K562 (cell line): ENCODE data around the gene CCSER1. TPM values are rescaled to one million over a fixed set of nuclear protein-coding genes. Genes with fewer than 3 reads are reported as not detected.

Experiments used
- ATAC-seq: fragments of 200-7000 bp; cut with Tn5 transposase; 3 replicates; pipeline ENCODE4 v1.9.1; 2020; ENCODE audit warnings: moderate library complexity
- BruUV-seq: library from RNA; stranded (reverse); fragments of 400-500 nt; replicated peaks from 2 replicates; lab custom pipeline; 2021; lab: Mats Ljungman, UMichigan
- CTCF ChIA-PET: fragments of 300-600 bp; formaldehyde crosslinking; extraction: SDS; loops from one replicate; lab custom pipeline; 2021; ENCODE audit warnings: low intra/inter-chr PET ratio; lab: Yijun Ruan, JAX
- POLR2A ChIA-PET: fragments of 300-600, 350-650 bp; sonication (Branson Sonifier 250); formaldehyde crosslinking; extraction: SDS; loops from one replicate; lab custom pipeline; 2021; ENCODE audit warnings: antibody characterized with exemption, inconsistent platforms; lab: Yijun Ruan, JAX
- DNase-seq, 4 experiments: peaks; one replicate each; pipeline versions ENCODE4 v3.0.0 to v3.0.0-alpha.2; 2011 to 2018; ENCODE audit warnings: low spot score in 3 of 4, mixed read lengths in 3 of 4; ENCODE audit errors: extremely low read depth in 1 of 4
- FAIRE-seq: peaks from 2 replicates; lab custom pipeline; 2011; peaks lifted over from hg19 to GRCh38; lab: Jason Lieb, UNC
- H2AFZ ChIP-seq: 2 replicates; pipeline ENCODE4 v1.6.0; 2011; ENCODE audit warnings: low read depth, low read length, control low read depth, inconsistent platforms
- H3K27ac ChIP-seq: fragments of 200-600 bp; 3 replicates; pipeline ENCODE4 v1.8.0; 2011; ENCODE audit warnings: low read depth, mild to moderate bottlenecking, control low read depth, inconsistent platforms, low read length, moderate library complexity, mixed read lengths; ENCODE audit errors: extremely low read depth
- H3K27me3 ChIP-seq, 2 experiments: fragments of 300-600 bp in 1 of 2; 2 replicates in 1 of 2; 3 replicates in 1 of 2; pipeline versions ENCODE4 v1.6.0 to v1.8.0; 2011; ENCODE audit warnings: inconsistent platforms in 2 of 2, low read length in 2 of 2, mild to moderate bottlenecking in 1 of 2, mixed read lengths in 1 of 2, moderate library complexity in 1 of 2; ENCODE audit not compliant: control insufficient read depth in 2 of 2, insufficient read depth in 2 of 2
- H3K36me3 ChIP-seq: fragments of 300-600 bp; 3 replicates; pipeline ENCODE4 v1.8.0; 2011; ENCODE audit warnings: mild to moderate bottlenecking, low read length, inconsistent platforms; ENCODE audit not compliant: control insufficient read depth, insufficient read depth
- H3K4me1 ChIP-seq, 2 experiments: fragments of 200-600 bp in 1 of 2; replicated peaks in 1 of 2; 2 replicates in 1 of 2; 3 replicates in 1 of 2; pipeline versions ENCODE4 v1.5.1 to v1.8.0; 2011; ENCODE audit warnings: inconsistent platforms in 2 of 2, low read length in 2 of 2, mild to moderate bottlenecking in 1 of 2, mixed read lengths in 1 of 2, moderate library complexity in 1 of 2; ENCODE audit not compliant: control insufficient read depth in 2 of 2, insufficient read depth in 2 of 2
- H3K4me2 ChIP-seq: 2 replicates; pipeline ENCODE4 v1.6.1; 2011; ENCODE audit warnings: low read length, control low read depth, inconsistent platforms, mixed read lengths; ENCODE audit not compliant: insufficient read depth
- H3K4me3 ChIP-seq: fragments of 200-600 bp; sonication (generic), shearing (Covaris generic); 2 replicates; pipeline ENCODE4 v1.5.1; 2016; ENCODE audit warnings: control low read depth, inconsistent platforms
- H3K79me2 ChIP-seq: fragments of 200-600 bp; 3 replicates; pipeline ENCODE4 v1.8.0; 2011; ENCODE audit warnings: low read length, inconsistent platforms; ENCODE audit not compliant: control insufficient read depth, insufficient read depth
- H3K9ac ChIP-seq, 2 experiments: 2 replicates each; pipeline versions ENCODE4 v1.6.0 to v1.6.1; 2011; ENCODE audit warnings: low read depth in 2 of 2, low read length in 2 of 2, control low read depth in 1 of 2, inconsistent platforms in 1 of 2, mild to moderate bottlenecking in 1 of 2, mixed read lengths in 1 of 2; ENCODE audit not compliant: insufficient read depth in 1 of 2
- H3K9me1 ChIP-seq: one replicate; pipeline ENCODE4 v1.6.0; 2011; ENCODE audit warnings: inconsistent platforms, mild to moderate bottlenecking, low read length, moderate library complexity; ENCODE audit not compliant: control insufficient read depth, insufficient read depth
- H3K9me3 ChIP-seq: replicated peaks from 2 replicates; pipeline ENCODE4 v1.5.1; 2011; ENCODE audit warnings: low read depth, low read length, inconsistent platforms; ENCODE audit not compliant: control insufficient read depth, insufficient read depth
- H4K20me1 ChIP-seq: replicated peaks from 2 replicates; pipeline ENCODE4 v1.6.1; 2011; ENCODE audit warnings: low read length, inconsistent platforms, mixed read lengths; ENCODE audit not compliant: control insufficient read depth, insufficient read depth
- ARID4B ChIP-seq: sonication (generic); formaldehyde crosslinking; IDR thresholded peaks from 2 replicates; pipeline ENCODE4 v1.8.0; 2022; ENCODE audit warnings: mild to moderate bottlenecking, missing genetic modification reagents
- DDX20 ChIP-seq: fragments of 450-650 bp; IDR thresholded peaks from 2 replicates; pipeline ENCODE4 v1.6.1; 2016; ENCODE audit warnings: missing genetic modification characterization, low read depth, mild to moderate bottlenecking, missing compliant biosample characterization, moderate library complexity
- HMGN3 ChIP-seq: IDR thresholded peaks from 2 replicates; pipeline ENCODE4 v1.6.1; 2011; ENCODE audit warnings: borderline replicate concordance, low read depth, mild to moderate bottlenecking, mixed read lengths, low read length; ENCODE audit not compliant: insufficient read length; ENCODE audit errors: extremely low read depth
- SMAD2 ChIP-seq: fragments of 150-350 bp; IDR thresholded peaks from 2 replicates; pipeline ENCODE4 v1.6.1; 2014; ENCODE audit warnings: low read depth, mild to moderate bottlenecking, low read length
- ZNF778 ChIP-seq: fragments of 450-650 bp; formaldehyde crosslinking; IDR thresholded peaks from 2 replicates; pipeline ENCODE4 v1.4.0; 2020; ENCODE audit warnings: mild to moderate bottlenecking, moderate library complexity
- WGBS: fragments of 100-300 bp; shearing (Covaris generic); methylation state at CpG from one replicate; pipeline ENCODE4 v1.1.6; 2016; ENCODE audit warnings: low coverage, mixed read lengths; ENCODE audit not compliant: insufficient coverage; ENCODE audit errors: missing lambda C conversion rate; 5-methylcytosine and 5-hydroxymethylcytosine counted together
- in situ Hi-C: fragments of 300-500 bp; cut with MboI; formaldehyde crosslinking; loops from 4 replicates; pipeline ENCODE4 v1.15.0; 2018; ENCODE audit warnings: inconsistent platforms, mixed read lengths
- intact Hi-C: fragments of 100-400 bp; cut with micrococcal nuclease; formaldehyde crosslinking; loops from 2 replicates; pipeline ENCODE4 v1.14.2; 2022
- polyA plus RNA-seq, 8 experiments: library from polyadenylated mRNA; depleted of rRNA in 4 of 8; stranded (reverse) in 5 of 8; unstranded in 3 of 8; fragments of >200 nt; fragmentation: Nextera tagmentation in 2 of 8; fragmentation: Illumina TruSeq in 1 of 8; extraction: Ambion mirVana in 2 of 8; extraction: Trizol in 1 of 8; gene quantifications; 2 replicates each; pipeline versions ENCODE4 v1.2.1 to v1.2.3, GENCODE V29; 2011 to 2014; ENCODE audit warnings: inconsistent platforms in 1 of 8, missing spikeins in 1 of 8
- total RNA-seq, 7 experiments: library from RNA; depleted of rRNA in 6 of 7; stranded (reverse); fragments of >200 nt in 6 of 7; fragmentation: Illumina TruSeq in 2 of 7; extraction: Trizol in 2 of 7; gene quantifications; 2 replicates each; pipeline versions ENCODE4 v1.2.1 to v1.2.3, GENCODE V29; 2011 to 2021; ENCODE audit warnings: low replicate concordance in 1 of 7

CCSER1 gene
- total and polyA plus RNA-seq, 9 of the 15 experiments (the other 6 are each of a cell fraction or from before 2014, with no cell fraction given): not detected

- WGBS: 2% methylated on average over 3 of the region's 3 CpGs
- Histone ChIP-seq H3K9me1 (no peaks in the 10 kb centered on the region), H3K4me2 (no peak overlapping the region), H3K9ac (no peak overlapping the region), H4K20me1 (no peaks in the 10 kb centered on the region), H2AFZ (no peak overlapping the region), H3K4me3 (no peak overlapping the region), H3K9me3 (no peaks in the 10 kb centered on the region), H3K36me3 (no peaks in the 10 kb centered on the region), H3K4me1 (no peaks in the 10 kb centered on the region), H3K27me3 (no peaks in the 10 kb centered on the region), H3K79me2 (no peaks in the 10 kb centered on the region), H3K27ac (no peak overlapping the region)
- TF ChIP-seq ARID4B (CRISPR knock-in tag): no peak
- TF ChIP-seq SMAD2: no peak
- TF ChIP-seq HMGN3: no peak
- TF ChIP-seq ZNF778 (CRISPR knock-in tag): no peak
- TF ChIP-seq DDX20 (tag): no peak
- ChIA-PET POLR2A (no interaction called here), CTCF (no interaction called here)
- no TSS peak for BruUV-seq
- in situ Hi-C loops (no loop called here), intact Hi-C loops (no loop called here)
- no peak for ATAC-seq
- DNase-seq: no peak
- no peak for FAIRE-seq
Observed at GRCh38 chr4:91089178-91089577, 962.0 kb downstream of the CCSER1 start.
